Glomerular visceral epithelial cell (primary cell): ENCODE measurements around the gene MRAP2.
"Not testable (repeated sequence)": the region's sequence is repeated elsewhere in the genome, so short reads cannot be mapped to it uniquely, and the experiment has no call there.

Experiments used
- DNase-seq: peaks from one replicate; pipeline ENCODE4 v3.0.0-alpha.2; 2016; ENCODE audit errors: extremely low spot score

The MRAP2 gene

DNA sequence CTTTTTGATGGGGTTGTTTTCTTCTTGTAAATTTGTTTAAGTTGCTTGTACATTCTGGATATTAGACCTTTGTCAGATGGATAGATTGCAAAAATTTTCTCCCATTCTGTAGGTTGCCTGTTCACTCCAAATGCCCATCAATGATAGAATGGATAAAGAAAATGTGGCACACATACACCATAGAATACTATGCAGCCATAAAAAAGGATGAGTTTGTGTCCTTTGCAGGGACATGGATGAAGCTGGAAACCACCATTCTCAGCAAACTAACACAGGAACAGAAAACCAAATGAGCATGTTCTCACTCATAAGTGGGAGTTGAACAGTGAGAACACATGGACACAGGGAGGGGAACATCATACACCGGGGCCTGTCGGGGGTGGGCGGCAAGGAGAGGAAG is 1.6 kb upstream of the MRAP2 start:
- DNase-seq = not testable (repeated sequence)

DNA sequence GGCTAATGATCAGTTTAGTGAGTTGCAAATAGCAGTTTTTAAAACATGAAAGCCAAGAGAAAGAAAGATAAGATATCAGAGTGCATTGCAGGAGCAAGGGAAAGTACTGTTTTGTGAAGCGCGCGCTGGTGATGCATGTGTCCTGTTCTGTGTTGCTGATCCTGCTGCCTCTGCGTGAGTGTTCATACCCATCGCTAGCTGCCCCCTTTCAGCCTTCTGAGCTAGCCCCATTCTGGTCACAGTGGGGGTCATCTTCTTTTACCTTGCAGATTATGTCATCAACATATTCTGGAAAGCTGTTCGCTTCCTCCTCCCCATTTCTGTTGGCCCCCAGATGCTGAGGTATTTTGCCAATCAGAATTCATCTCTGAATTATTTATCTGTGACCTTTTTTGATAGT is 1.9 kb downstream of the MRAP2 start:
- no peak for DNase-seq

GRCh38 chr6:84037425-84038089 is 4.0 kb downstream of the MRAP2 start:
- DNase-seq = no peak

DNA sequence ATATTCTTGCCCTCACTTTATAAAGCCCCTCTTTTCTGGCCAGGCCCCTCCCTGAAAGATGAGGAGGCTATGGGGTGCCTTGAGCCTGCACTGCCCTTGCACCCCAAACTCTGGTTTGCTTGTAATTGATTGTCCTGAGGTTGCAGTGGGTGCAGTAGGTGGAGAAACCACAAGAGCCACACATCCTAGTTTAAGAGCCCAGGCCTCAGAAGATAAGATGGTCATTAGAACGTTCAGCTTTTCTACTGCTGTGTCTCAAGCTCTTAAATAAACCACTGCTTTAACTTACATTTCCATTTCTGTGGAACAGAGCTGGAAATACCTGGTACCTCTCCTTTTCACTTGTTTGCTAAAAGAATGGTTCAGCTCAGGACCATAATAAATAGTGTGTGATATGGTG is 9.0 kb downstream of the MRAP2 start:
- no peak for DNase-seq

DNA sequence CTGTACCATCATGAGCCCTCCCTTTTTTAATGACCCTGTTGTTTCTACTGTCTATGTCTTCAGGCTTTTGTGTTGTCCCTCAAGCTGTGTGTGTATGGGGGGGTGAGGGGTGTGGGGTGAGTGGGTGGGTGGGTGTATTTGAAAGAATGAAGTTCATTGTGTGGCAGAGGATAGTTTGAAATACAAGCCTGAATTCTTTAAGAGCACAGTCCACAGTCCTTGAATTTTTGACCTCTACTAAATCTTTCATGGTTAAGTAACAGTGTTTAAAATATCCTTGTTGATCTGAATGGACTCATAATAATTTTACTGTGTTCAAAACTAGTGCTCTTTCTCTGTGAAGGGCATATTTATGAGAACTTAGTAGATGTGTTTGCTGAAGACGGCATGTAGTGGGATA is 10.0 kb downstream of the MRAP2 start:
- DNase-seq = no peak

DNA sequence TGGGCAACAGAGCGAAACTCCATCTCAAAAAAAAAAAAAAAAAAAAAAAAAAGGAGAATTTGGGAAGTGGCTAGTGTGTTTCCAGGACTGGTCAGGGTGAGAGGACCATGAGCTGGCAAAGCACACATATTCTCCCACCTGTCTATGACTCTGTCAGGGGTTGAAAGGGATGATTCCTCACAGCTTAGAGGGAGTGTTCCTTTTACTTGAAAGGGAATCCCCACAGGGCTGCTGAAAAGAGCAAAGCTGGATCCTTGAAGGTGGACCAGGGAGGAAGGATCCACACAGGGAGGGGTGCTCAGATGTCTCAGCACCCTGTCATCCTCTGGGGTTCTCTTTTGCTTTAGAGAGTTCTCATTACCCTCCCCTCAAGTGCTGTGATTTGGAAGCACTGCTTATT is 13.2 kb downstream of the MRAP2 start:
- DNase-seq = no peak

- no peak for DNase-seq
Measured at GRCh38 chr6:84048588-84048987, 15.0 kb downstream of the MRAP2 start.

DNA sequence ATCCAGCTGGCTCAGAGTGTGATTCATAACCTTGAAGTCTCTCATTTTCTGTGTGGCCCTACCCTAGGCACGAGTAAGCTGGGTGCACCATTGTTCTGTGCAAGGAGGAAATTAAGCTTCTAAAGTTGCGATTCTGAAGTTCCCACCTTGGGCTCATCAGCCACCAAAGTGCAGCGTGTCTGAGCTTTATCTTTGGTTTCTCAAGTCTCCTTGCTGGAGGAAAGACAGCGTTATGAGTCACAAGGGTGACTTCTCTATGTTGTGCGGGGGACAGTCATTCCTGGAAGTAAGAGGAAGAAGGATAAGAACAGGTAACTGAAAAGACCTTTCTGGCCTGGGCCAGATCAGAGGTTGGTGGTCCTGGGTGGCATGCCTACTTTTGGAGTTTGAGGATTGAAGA is 16.8 kb downstream of the MRAP2 start:
- DNase-seq = no peak

DNA sequence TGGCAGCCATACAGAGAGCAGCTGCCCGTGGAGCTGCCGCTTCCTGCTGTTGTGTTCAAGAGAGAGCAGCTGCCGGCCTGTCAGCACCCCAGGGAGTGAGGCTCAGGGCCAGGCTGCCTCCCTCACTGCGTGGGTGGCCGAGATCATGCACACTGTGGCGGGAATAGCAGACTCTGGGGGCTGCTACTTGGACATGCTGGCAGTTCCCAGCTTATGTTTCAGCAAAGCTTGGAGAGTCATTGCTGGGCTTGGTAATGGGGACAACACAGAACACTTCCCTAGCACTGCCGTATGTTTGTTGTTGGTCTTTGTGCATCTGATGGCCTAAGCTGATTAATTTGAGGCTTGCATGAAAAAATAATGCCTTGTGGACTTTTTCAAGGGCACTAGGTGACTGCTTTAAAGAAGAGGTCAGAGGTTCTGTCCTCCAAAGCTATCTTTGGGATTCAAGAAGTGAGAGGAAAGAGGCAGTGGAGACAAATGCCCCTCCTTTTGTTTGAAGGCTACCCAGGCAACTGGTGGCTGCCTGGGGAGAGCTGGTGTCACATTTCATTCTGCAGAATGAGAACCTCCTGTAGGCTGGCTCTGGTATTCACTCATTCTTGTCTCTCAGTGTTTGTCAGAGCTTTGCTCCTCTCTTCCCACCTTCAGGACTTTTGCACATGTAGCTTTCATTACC is 18.8 kb downstream of the MRAP2 start:
- DNase-seq = no peak

DNA sequence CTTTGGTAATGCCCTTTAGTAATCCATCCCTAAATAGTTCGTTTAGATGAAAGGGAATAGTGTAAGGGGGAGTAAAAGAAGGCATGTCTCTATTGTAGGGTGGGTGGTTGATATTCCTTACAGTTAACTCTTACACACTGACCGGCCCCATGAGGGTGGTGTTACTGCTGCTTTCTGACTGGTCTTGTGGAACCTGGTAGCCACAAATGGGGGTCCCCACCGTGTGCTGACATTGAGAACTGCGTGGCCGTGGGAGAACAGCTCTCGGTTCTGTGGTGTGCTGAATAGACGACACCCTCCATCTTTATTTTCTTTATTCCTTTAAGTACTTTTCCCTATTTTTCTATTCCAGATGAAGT is 19.3 kb downstream of the MRAP2 start:
- DNase-seq = no peak

DNA sequence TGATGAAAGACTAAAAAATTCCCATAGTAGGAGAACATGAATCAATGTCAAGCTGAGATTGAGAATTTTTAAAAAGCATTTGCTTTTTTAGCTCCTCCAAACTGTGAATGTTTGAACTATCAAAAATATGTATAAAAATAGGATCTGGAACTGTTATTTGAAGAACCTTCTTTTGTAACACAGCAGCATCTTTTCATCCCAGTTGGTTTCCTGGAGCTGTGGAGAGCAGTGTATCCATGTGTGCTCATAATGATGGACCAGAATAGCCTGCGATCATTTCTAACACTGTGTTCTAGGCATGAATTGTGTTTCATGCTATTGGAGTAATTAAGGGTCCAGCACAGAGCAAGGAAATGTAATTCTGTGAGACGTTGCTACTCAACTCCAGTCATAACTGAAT is 22.1 kb downstream of the MRAP2 start:
- no peak for DNase-seq

- no peak for DNase-seq
Measured at GRCh38 chr6:84057908-84058307, 24.3 kb downstream of the MRAP2 start.

DNA sequence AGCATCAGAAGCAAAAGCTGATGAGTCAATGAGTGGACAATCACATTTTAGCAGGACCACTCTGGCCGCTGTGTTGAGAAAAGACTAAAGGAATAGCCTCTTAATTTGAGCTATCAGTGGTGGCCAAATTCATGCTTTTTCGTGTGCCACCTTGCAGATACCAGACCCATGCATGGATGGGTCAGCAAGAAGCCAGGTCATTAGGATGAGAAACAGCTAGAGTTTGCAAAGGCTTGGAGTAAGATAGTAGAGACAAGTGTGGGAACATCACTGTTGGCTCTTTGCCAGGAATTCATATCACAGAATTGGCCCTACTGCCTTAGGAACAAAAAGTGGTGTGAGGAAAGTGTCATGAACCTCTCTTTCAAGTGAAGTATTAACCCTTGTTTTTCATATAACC is 25.5 kb downstream of the MRAP2 start:
- DNase-seq = no peak

DNA sequence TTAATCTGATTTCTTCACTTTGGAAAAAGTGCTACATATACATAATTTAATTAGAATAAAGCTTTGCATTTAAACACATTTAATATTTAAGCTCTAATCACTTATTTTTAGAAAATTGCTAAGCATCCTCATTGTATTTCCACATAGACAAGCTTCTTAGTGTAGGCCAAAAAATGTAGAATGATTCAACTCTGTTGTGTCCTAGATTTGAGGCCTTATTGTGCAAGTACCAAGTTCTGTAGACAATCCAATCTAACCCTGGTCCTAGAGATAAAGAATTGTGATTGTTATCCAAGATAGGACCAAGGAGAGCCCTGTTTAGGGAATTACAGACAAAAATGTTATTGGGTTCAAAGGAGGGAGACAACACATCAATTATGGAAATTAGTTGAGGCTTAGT is 27.6 kb downstream of the MRAP2 start:
- DNase-seq = no peak

- no peak for DNase-seq
Measured at GRCh38 chr6:84061613-84062398, 28.2 kb downstream of the MRAP2 start.

GRCh38 chr6:84062519-84063154 is 29.1 kb downstream of the MRAP2 start:
- no peak for DNase-seq

DNA sequence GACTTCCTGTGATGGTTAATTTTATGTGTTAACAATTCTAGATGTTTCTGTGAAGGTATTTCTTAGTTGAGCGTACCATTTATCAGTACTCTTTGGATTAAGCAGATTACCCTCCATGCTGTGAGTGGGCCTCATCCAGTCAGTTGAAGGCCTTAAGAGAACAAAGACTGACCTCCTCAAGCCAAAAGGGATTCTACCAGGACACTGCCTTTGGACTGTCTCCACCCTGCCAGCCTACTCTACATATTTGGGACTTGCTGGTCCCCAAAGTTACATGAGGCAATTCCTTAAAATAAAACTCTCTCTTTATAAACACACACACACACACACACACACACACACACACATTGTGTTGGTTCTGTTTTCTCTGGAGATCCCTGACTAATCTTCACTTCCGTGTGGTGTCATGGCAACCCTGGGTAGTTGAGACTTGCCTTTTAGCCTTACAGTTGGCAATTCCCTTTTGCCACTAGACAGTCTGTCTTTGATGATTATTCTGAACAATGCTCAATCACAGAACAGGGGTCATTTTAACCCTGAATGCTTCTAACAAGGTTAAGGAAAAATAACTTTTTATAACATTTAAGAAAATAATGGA is 32.2 kb downstream of the MRAP2 start:
- DNase-seq = no peak

DNA sequence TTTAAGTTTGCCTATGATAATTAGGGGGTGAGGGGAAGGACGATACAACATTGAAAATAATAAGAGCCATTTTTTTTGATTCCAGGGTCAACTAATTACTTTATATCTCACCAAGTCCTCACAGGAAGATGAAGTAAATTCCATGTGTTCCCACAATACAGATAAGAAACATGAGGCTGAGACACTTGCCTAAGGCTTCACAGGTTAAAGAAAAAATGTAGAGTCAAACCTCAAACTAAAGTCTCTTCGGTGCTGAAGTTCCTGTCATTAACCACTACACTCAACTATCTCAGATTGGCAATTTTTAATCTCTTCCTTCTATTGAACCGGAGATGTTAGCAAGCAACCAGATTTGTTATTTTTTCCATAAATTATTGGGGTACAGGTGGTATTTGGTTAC is 33.0 kb downstream of the MRAP2 start:
- DNase-seq = no peak

GRCh38 chr6:84068873-84069272 is 35.3 kb downstream of the MRAP2 start:
- DNase-seq = not testable (repeated sequence)

DNA sequence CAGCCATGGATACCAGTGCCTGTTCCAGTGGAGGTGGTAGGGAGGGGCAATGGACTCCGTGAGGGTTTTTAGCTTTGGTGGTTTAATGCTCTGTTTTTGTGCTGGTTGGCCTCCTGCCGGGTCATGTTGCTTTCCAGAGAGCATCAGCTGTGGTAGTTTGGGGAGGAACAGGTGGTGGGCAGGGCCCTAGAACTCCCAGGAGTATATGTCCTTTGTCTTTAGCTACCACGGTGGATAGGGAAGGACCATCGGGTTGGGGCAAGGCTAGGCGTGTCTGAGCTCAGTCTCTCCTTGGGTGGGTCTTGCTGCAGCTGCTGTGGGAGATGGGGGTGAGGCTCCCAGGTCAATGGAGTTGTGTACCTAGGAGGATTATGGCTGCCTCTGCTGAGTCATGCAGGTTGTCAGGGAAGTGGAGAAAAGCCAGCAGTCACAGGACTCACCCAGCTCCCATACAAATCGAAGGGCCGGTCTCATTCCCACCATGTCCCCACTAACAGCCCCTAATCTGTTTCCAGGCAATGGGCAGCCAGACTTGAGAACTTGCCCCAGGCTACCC is 38.9 kb downstream of the MRAP2 start:
- no peak for DNase-seq

DNA sequence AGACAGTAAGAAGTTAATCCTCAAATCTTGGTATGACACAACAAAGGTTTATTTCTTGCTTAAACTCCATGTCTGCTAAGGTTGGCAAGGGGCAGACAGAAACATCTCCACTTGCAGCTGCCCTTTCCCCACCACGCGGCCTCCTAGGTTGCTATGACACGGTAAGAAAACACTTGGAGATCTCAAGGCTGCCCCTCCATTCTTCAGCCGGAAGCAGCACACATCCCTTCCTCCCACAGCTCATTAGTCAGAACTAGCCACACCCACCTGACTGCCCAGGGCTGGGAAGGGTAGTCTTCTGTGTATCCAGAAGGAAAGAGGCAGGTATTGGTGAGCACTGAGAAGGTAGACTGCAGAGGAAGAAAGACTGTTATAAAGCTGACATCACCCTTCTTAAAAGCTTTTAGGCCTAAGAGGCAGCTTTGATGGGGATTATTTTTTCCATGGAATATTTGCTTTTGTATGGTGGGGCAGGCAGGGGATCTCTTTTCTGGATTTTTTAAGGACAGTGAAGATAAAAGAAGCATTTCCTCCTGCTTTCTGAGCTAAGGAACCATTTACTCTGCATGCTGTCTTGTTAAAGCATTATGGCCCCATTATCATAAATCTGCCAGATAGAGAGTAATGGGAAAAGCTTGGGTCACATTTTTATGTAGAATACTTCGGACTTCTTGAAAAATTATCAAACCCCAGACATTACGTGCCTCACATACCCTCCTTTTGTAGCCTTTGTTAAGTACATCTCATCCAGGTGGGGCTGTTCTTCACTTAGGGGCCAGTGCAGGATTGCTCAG is 41.6 kb downstream of the MRAP2 start:
- peak; percentile 7 for DNase-seq
